Right cardiac atrium (tissue), 5 donors: ENCODE data around the gene EIF6. TPM values are rescaled to one million over a fixed set of nuclear protein-coding genes. Genes with fewer than 3 reads are reported as not detected.
"Not testable (repeated sequence)": the region's sequence is repeated elsewhere in the genome, so short reads cannot be mapped to it uniquely, and the experiment has no call there.

Source experiments
- ATAC-seq, 2 donors: fragments of 200-7000 bp; cut with Tn5 transposase; one replicate each; pipeline versions ENCODE4 v1.8.0 to v1.9.1; 2020; ENCODE audit warnings: moderate library complexity in 2 of 2, mild to moderate bottlenecking in 1 of 2
- DNase-seq, 3 donors: peaks; one replicate each; pipeline ENCODE4 v3.0.0-alpha.2; 2020
- H3K27ac ChIP-seq: one replicate; pipeline ENCODE4 v1.5.1; 2013; ENCODE audit warnings: mild to moderate bottlenecking, low read length, control low read depth, moderate library complexity
- H3K27me3 ChIP-seq: one replicate; pipeline ENCODE4 v1.6.1; 2013; ENCODE audit not compliant: control insufficient read depth, insufficient read depth
- H3K4me1 ChIP-seq: one replicate; pipeline ENCODE4 v1.6.1; 2013; ENCODE audit warnings: low read length; ENCODE audit not compliant: control insufficient read depth, insufficient read depth
- H3K4me3 ChIP-seq: one replicate; pipeline ENCODE4 v1.5.1; 2013; ENCODE audit warnings: low read length, control low read depth
- H3K9me3 ChIP-seq: one replicate; pipeline ENCODE4 v1.6.1; 2013; ENCODE audit warnings: low read length; ENCODE audit not compliant: control insufficient read depth
- WGBS: extraction: QIAGEN DNeasy Blood & Tissue Kit; methylation state at CpG from one replicate; pipeline ENCODE4 v1.1.7; 2013; 5-methylcytosine and 5-hydroxymethylcytosine counted together
- intact Hi-C, 4 donors: fragments of 100-400 bp; cut with DNase I; formaldehyde crosslinking; loops; one replicate each; pipeline versions ENCODE4 v1.11.0 to v1.14.0; 2022 to 2023
- polyA plus RNA-seq: library from polyadenylated mRNA; stranded (reverse); fragments of 200-250 nt; gene quantifications from one replicate; pipeline ENCODE4 v1.2.3, GENCODE V29; 2013
- total RNA-seq, 4 donors: library from RNA; stranded (reverse); fragmentation: NEBNext Ultra II Directional; extraction: Animal tissue kit (Norgen Biotek cat#: 25700); gene quantifications; one replicate each; pipeline ENCODE4 v1.2.1, GENCODE V29; 2021
- donor health status: healthy with polysubstance abuse.
- donor health status: DM: no; HTN: yes; CAD: no.
- donor health status: DM: no; HTN: no; CAD: no.
- donor health status: DM: no; HTN: yes; CAD: no; lungs with severe emphysema.
- donor health status: DM: yes; HTN: yes; CAD: no.

Gene EIF6
- total and polyA plus RNA-seq, 5 donors, result 36.2 to 57.3 (median 41.3) TPM

GRCh38 chr20:35263532-35264341, 20.8 kb downstream of the EIF6 start:
- H3K27me3 ChIP-seq, result no peaks in the 10 kb centered on the region
- DNase-seq, result no peak
- intact Hi-C loops, result no loop called here
- no peaks in the 10 kb centered on the region for H3K4me1 ChIP-seq
- H3K9me3 ChIP-seq, result no peaks in the 10 kb centered on the region
- no peak overlapping the region for H3K4me3 ChIP-seq
- no peak for ATAC-seq
- no peak overlapping the region for H3K27ac ChIP-seq
- 75% methylated on average over 17 of the region's 17 CpGs for WGBS

GRCh38 chr20:35262731-35263531, 21.6 kb downstream of the EIF6 start:
- H3K9me3 ChIP-seq, H3K4me3 ChIP-seq, intact Hi-C loops, H3K27me3 ChIP-seq, DNase-seq, H3K4me1 ChIP-seq, H3K27ac ChIP-seq: not testable (repeated sequence)
- peak; percentile 34 to 36 for ATAC-seq
- WGBS, result 62% methylated on average over 5 of the region's 8 CpGs

GRCh38 chr20:35262321-35262720, 22.3 kb downstream of the EIF6 start:
- H3K9me3 ChIP-seq, ATAC-seq, H3K27me3 ChIP-seq, H3K4me1 ChIP-seq, H3K27ac ChIP-seq, H3K4me3 ChIP-seq, intact Hi-C loops, DNase-seq: not testable (repeated sequence)
- 75% methylated on average over 7 of the region's 10 CpGs for WGBS

GRCh38 chr20:35260426-35260825, 24.1 kb downstream of the EIF6 start:
- H3K27ac ChIP-seq, result no peak overlapping the region
- intact Hi-C loops, result no loop called here

GRCh38 chr20:35257175-35257909, 27.2 kb downstream of the EIF6 start:
- no peak for DNase-seq
- H3K27ac ChIP-seq, result no peak overlapping the region
- H3K4me1 ChIP-seq, result no peaks in the 10 kb centered on the region
- WGBS, result 38% methylated on average over 8 of the region's 8 CpGs
- peak; percentile 46 to 64 for ATAC-seq
- no peaks in the 10 kb centered on the region for H3K27me3 ChIP-seq
- H3K4me3 ChIP-seq, result no peak overlapping the region
- H3K9me3 ChIP-seq, result no peaks in the 10 kb centered on the region
- intact Hi-C loops, result no loop called here

More at GRCh38 chr20:35260426-35260825, 24.1 kb downstream of the EIF6 start:
- no peak for ATAC-seq
- no peaks in the 10 kb centered on the region for H3K27me3 ChIP-seq
- no peak for DNase-seq
- H3K4me3 ChIP-seq, result no peak overlapping the region
- no peaks in the 10 kb centered on the region for H3K4me1 ChIP-seq
- H3K9me3 ChIP-seq, result no peaks in the 10 kb centered on the region
- WGBS, result 87% methylated on average over 6 of the region's 6 CpGs

- H3K27me3 ChIP-seq, result no peaks in the 10 kb centered on the region
- H3K4me3 ChIP-seq, result no peak overlapping the region
- ATAC-seq, result no peak
- no peak for DNase-seq
- 91% methylated on average over 12 of the region's 12 CpGs for WGBS
- H3K9me3 ChIP-seq, result no peaks in the 10 kb centered on the region
- H3K4me1 ChIP-seq, result no peaks in the 10 kb centered on the region
- no peak overlapping the region for H3K27ac ChIP-seq
- intact Hi-C loops, result no loop called here
Measured at GRCh38 chr20:35254448-35254999, 30.0 kb downstream of the EIF6 start.

- H3K4me1 ChIP-seq, result no peaks in the 10 kb centered on the region
- no peak overlapping the region for H3K27ac ChIP-seq
- 66% methylated on average over 3 of the region's 3 CpGs for WGBS
- DNase-seq, result no peak
- no peaks in the 10 kb centered on the region for H3K9me3 ChIP-seq
- H3K4me3 ChIP-seq, result no peak overlapping the region
- ATAC-seq, result no peak
- no peaks in the 10 kb centered on the region for H3K27me3 ChIP-seq
- intact Hi-C loops, result no loop called here
Measured at GRCh38 chr20:35253010-35253409, 31.6 kb downstream of the EIF6 start.

GRCh38 chr20:35252598-35252997, 32.0 kb downstream of the EIF6 start:
- WGBS, result 100% methylated on average over 2 of the region's 2 CpGs
- H3K9me3 ChIP-seq, intact Hi-C loops, ATAC-seq, DNase-seq, H3K27ac ChIP-seq, H3K4me3 ChIP-seq, H3K27me3 ChIP-seq, H3K4me1 ChIP-seq: not testable (repeated sequence)

- Histone ChIP-seq H3K4me1 (no peaks in the 10 kb centered on the region), H3K27ac (no peak overlapping the region), H3K9me3 (no peaks in the 10 kb centered on the region), H3K27me3 (no peaks in the 10 kb centered on the region), H3K4me3 (no peak overlapping the region)
- intact Hi-C loops, result no loop called here
- DNase-seq (no peak), ATAC-seq (no peak)
- 54% methylated on average over 2 of the region's 2 CpGs for WGBS
Measured at GRCh38 chr20:35252037-35252461, 32.5 kb downstream of the EIF6 start.

- Histone ChIP-seq H3K9me3 (no peaks in the 10 kb centered on the region), H3K4me3 (no peak overlapping the region), H3K27me3 (no peaks in the 10 kb centered on the region), H3K27ac (no peak overlapping the region), H3K4me1 (no peaks in the 10 kb centered on the region)
- DNase-seq, result no peak
- no peak for ATAC-seq
- intact Hi-C loops, result no loop called here
- WGBS, result 92% methylated on average over 2 of the region's 2 CpGs
Measured at GRCh38 chr20:35251613-35251940, 33.0 kb downstream of the EIF6 start.
